SK-N-DZ (cell line): ENCODE measurements around the gene PLPPR1.
"Not testable (repeated sequence)": the region's sequence is repeated elsewhere in the genome, so short reads cannot be mapped to it uniquely, and the experiment has no call there.

Experiments
- DNase-seq: peaks from one replicate; pipeline ENCODE4 v3.0.0-alpha.2; 2015; ENCODE audit warnings: low spot score

The PLPPR1 gene

GRCh38 chr9:101121836-101122399 lies 93.4 kb downstream of the PLPPR1 start:
- DNase-seq = no peak

GRCh38 chr9:101126556-101126955 lies 98.0 kb downstream of the PLPPR1 start:
- no peak for DNase-seq

- DNase-seq = not testable (repeated sequence)
These were observed 98.8 kb downstream of the PLPPR1 start for GRCh38 chr9:101127369-101127768.

GRCh38 chr9:101128623-101129022 lies 100.1 kb downstream of the PLPPR1 start:
- no peak for DNase-seq

- DNase-seq = no peak
These were observed 101.5 kb downstream of the PLPPR1 start for GRCh38 chr9:101130054-101130453.

GRCh38 chr9:101131326-101131725 lies 102.8 kb downstream of the PLPPR1 start:
- no peak for DNase-seq

GRCh38 chr9:101132801-101133200 lies 104.3 kb downstream of the PLPPR1 start:
- DNase-seq = no peak

GRCh38 chr9:101138509-101138908 lies 110.0 kb downstream of the PLPPR1 start:
- DNase-seq = no peak

GRCh38 chr9:101139082-101139481 lies 110.6 kb downstream of the PLPPR1 start:
- no peak for DNase-seq

GRCh38 chr9:101140764-101141163 lies 112.2 kb downstream of the PLPPR1 start:
- DNase-seq = no peak

GRCh38 chr9:101146508-101146907 lies 118.0 kb downstream of the PLPPR1 start:
- no peak for DNase-seq

GRCh38 chr9:101148344-101148743 lies 119.8 kb downstream of the PLPPR1 start:
- no peak for DNase-seq

- no peak for DNase-seq
These were observed 129.8 kb downstream of the PLPPR1 start for GRCh38 chr9:101158361-101158760.

- DNase-seq = no peak
These were observed 133.7 kb downstream of the PLPPR1 start for GRCh38 chr9:101162231-101162630.

GRCh38 chr9:101165131-101165530 lies 136.6 kb downstream of the PLPPR1 start:
- DNase-seq = no peak

GRCh38 chr9:101167490-101168134 lies 139.1 kb downstream of the PLPPR1 start:
- no peak for DNase-seq

- no peak for DNase-seq
These were observed 144.1 kb downstream of the PLPPR1 start for GRCh38 chr9:101172616-101173015.

GRCh38 chr9:101173907-101174306 lies 145.4 kb downstream of the PLPPR1 start:
- DNase-seq = no peak

GRCh38 chr9:101176384-101176783 lies 147.9 kb downstream of the PLPPR1 start:
- DNase-seq = no peak

- no peak for DNase-seq
These were observed 156.3 kb downstream of the PLPPR1 start for GRCh38 chr9:101184813-101185278.

GRCh38 chr9:101191723-101192122 lies 163.2 kb downstream of the PLPPR1 start:
- DNase-seq = no peak

- DNase-seq = no peak
These were observed 168.5 kb downstream of the PLPPR1 start for GRCh38 chr9:101197026-101197425.

- DNase-seq = no peak
These were observed 172.3 kb downstream of the PLPPR1 start for GRCh38 chr9:101200852-101201251.

- no peak for DNase-seq
These were observed 173.1 kb downstream of the PLPPR1 start for GRCh38 chr9:101201630-101202029.
